GM12878 (cell line): ENCODE data around the gene TNRC18. TPM values are rescaled to one million over a fixed set of nuclear protein-coding genes. Genes with fewer than 3 reads are reported as not detected.

Experiments
- BACH1 ChIP-seq: fragments of 450-650 bp; IDR thresholded peaks from 2 replicates; pipeline ENCODE4 v1.6.1; 2017; ENCODE audit warnings: mild to moderate bottlenecking, borderline replicate concordance
- BMI1 ChIP-seq: fragments of 450-650 bp; IDR thresholded peaks from 2 replicates; pipeline ENCODE4 v1.6.1; 2016; ENCODE audit warnings: mild to moderate bottlenecking, moderate library complexity, borderline replicate concordance
- CBX3 ChIP-seq: fragments of 200-600 bp; sonication (generic); IDR thresholded peaks from 2 replicates; pipeline ENCODE4 v1.6.1; 2016; ENCODE audit warnings: low read depth, borderline replicate concordance
- CREM ChIP-seq: IDR thresholded peaks from 2 replicates; pipeline ENCODE4 v1.6.1; 2014; ENCODE audit warnings: antibody characterized with exemption, low read depth
- DPF2 ChIP-seq: fragments of 450-650 bp; IDR thresholded peaks from 2 replicates; pipeline ENCODE4 v1.6.1; 2017; ENCODE audit warnings: mild to moderate bottlenecking
- ELK1 ChIP-seq: IDR thresholded peaks from 2 replicates; pipeline ENCODE4 v1.6.1; 2012; ENCODE audit warnings: low read depth, low read length, improper control_type of control experiment
- EP300 ChIP-seq, 2 experiments: fragments of 150-350 bp in 1 of 2; IDR thresholded peaks; 2 replicates each; pipeline ENCODE4 v1.6.1; 2011 to 2012; ENCODE audit warnings: low read depth in 2 of 2, low read length in 2 of 2, borderline replicate concordance in 1 of 2, improper control_type of control experiment in 1 of 2, inconsistent platforms in 1 of 2; ENCODE audit not compliant: control insufficient read depth in 1 of 2
- GATAD2B ChIP-seq: fragments of 450-650 bp; conservative IDR thresholded peaks from 2 replicates; pipeline ENCODE4 v1.6.1; 2017; ENCODE audit warnings: low read depth, mild to moderate bottlenecking, moderate library complexity
- IKZF1 ChIP-seq: fragments of 450-650 bp; conservative IDR thresholded peaks from 2 replicates; pipeline ENCODE4 v1.6.1; 2017; ENCODE audit warnings: antibody characterized with exemption, mild to moderate bottlenecking
- MLLT1 ChIP-seq: fragments of 450-650 bp; IDR thresholded peaks from 2 replicates; pipeline ENCODE4 v1.6.1; 2016; ENCODE audit warnings: mild to moderate bottlenecking
- NFYB ChIP-seq: IDR thresholded peaks from 2 replicates; pipeline ENCODE4 v1.6.1; 2011; ENCODE audit warnings: low read depth, mild to moderate bottlenecking, low read length, improper control_type of control experiment, moderate library complexity; ENCODE audit not compliant: insufficient read depth
- NR2F1 ChIP-seq: fragments of 450-650 bp; conservative IDR thresholded peaks from 2 replicates; pipeline ENCODE4 v1.6.1; 2017; ENCODE audit warnings: mild to moderate bottlenecking
- NRF1 ChIP-seq: conservative IDR thresholded peaks from 2 replicates; pipeline ENCODE4 v1.6.1; 2011; ENCODE audit warnings: mild to moderate bottlenecking, low read depth, low read length, improper control_type of control experiment
- PML ChIP-seq: IDR thresholded peaks from 2 replicates; pipeline ENCODE4 v1.6.1; 2012; ENCODE audit warnings: low read length, inconsistent platforms
- POU2F2 ChIP-seq: IDR thresholded peaks from 3 replicates; pipeline ENCODE4 v1.6.1; 2011; ENCODE audit warnings: low read depth, mild to moderate bottlenecking, low read length, borderline replicate concordance
- SIN3A ChIP-seq: IDR thresholded peaks from 2 replicates; pipeline ENCODE4 v1.6.1; 2012; ENCODE audit warnings: low read depth, low read length, improper control_type of control experiment
- SP1 ChIP-seq: IDR thresholded peaks from one replicate; pipeline ENCODE4 v1.6.1; 2011; ENCODE audit warnings: low read depth, low read length
- SPI1 ChIP-seq: IDR thresholded peaks from 2 replicates; pipeline ENCODE4 v1.6.1; 2011; ENCODE audit warnings: low read depth, mild to moderate bottlenecking, low read length, moderate library complexity, borderline replicate concordance; ENCODE audit not compliant: insufficient read depth
- SREBF2 ChIP-seq: IDR thresholded peaks from 2 replicates; pipeline ENCODE4 v1.6.1; 2012; ENCODE audit warnings: mild to moderate bottlenecking, low read length
- TBL1XR1 ChIP-seq: IDR thresholded peaks from 2 replicates; pipeline ENCODE4 v1.6.1; 2012; ENCODE audit warnings: low read depth, low read length, improper control_type of control experiment
- ZSCAN29 ChIP-seq: fragments of 450-650 bp; IDR thresholded peaks from 2 replicates; pipeline ENCODE4 v1.6.1; 2017; ENCODE audit warnings: mild to moderate bottlenecking, moderate library complexity
- polyA plus RNA-seq, 11 experiments: library from polyadenylated mRNA; depleted of rRNA in 4 of 11; unstranded in 6 of 11; stranded (reverse) in 5 of 11; fragments of >200 nt; fragmentation: Nextera tagmentation in 4 of 11; fragmentation: Illumina TruSeq in 1 of 11; extraction: Ambion mirVana in 4 of 11; extraction: Trizol in 1 of 11; gene quantifications; 1 replicate in 1 of 11; 2 replicates in 10 of 11; pipeline versions ENCODE4 v1.2.1 to v1.2.3, GENCODE V29; 2011 to 2016; ENCODE audit warnings: inconsistent platforms in 2 of 11, missing spikeins in 2 of 11, low read depth in 1 of 11
- total RNA-seq, 4 experiments: library from RNA; depleted of rRNA in 3 of 4; stranded (reverse); fragments of >200 nt in 3 of 4; fragmentation: Illumina TruSeq in 1 of 4; extraction: Trizol in 1 of 4; gene quantifications; 2 replicates each; pipeline versions ENCODE4 v1.2.1 to v1.2.3, GENCODE V29; 2013 to 2021
- TF ChIP-seq, protein P1 (sequence below): fragments of 450-650 bp; IDR thresholded peaks from 2 replicates; pipeline ENCODE4 v1.6.1; 2018; ENCODE audit warnings: borderline replicate concordance, mild to moderate bottlenecking; ENCODE audit not compliant: partially characterized antibody
- TF ChIP-seq, protein P2 (sequence below): IDR thresholded peaks from 2 replicates; pipeline ENCODE4 v1.6.1; 2012; ENCODE audit warnings: low read depth, low read length, improper control_type of control experiment

TNRC18 gene
- total and polyA plus RNA-seq, 10 of the 15 experiments (the other 5 are each of a cell fraction or from before 2014, with no cell fraction given): 0.02 to 31.7 (median 5.4) TPM

GRCh38 chr7:5436003-5436678, 12.5 kb upstream of the TNRC18 start (continued):
- TF ChIP-seq, protein P1, sequence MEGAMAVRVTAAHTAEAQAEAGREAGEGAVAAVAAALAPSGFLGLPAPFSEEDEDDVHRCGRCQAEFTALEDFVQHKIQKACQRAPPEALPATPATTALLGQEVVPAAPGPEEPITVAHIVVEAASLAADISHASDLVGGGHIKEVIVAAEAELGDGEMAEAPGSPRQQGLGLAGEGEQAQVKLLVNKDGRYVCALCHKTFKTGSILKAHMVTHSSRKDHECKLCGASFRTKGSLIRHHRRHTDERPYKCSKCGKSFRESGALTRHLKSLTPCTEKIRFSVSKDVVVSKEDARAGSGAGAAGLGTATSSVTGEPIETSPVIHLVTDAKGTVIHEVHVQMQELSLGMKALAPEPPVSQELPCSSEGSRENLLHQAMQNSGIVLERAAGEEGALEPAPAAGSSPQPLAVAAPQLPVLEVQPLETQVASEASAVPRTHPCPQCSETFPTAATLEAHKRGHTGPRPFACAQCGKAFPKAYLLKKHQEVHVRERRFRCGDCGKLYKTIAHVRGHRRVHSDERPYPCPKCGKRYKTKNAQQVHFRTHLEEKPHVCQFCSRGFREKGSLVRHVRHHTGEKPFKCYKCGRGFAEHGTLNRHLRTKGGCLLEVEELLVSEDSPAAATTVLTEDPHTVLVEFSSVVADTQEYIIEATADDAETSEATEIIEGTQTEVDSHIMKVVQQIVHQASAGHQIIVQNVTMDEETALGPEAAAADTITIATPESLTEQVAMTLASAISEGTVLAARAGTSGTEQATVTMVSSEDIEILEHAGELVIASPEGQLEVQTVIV: no peak
- TF ChIP-seq ELK1 (no peak), SP1 (no peak), NFYB (no peak), NR2F1 (peak; percentile 41; the same call in 1 of the 2 replicates), ZSCAN29 (no peak), SPI1 (no peak), NRF1 (no peak), PML (no peak), CBX3 (no peak), BMI1 (0 out of 2 replicates have a peak, but pooled peaks have one; percentile 3), DPF2 (peak; percentile 41; the same call in 1 of the 2 replicates), IKZF1 (peak; percentile 45), POU2F2 (no peak), CREM (no peak), TBL1XR1 (no peak), SIN3A (no peak), EP300 (IDR thresholded peaks at IDR 0.05; ENCODE audit: borderline replicate concordance in 1 of 2, control insufficient read depth in 1 of 2, low read depth in 2 of 2, low read length in 2 of 2) (no peak), GATAD2B (0 out of 2 replicates have a peak, but pooled peaks have one; percentile 32), MLLT1 (no peak), BACH1 (no peak), SREBF2 (no peak)
- TF ChIP-seq, protein P2, sequence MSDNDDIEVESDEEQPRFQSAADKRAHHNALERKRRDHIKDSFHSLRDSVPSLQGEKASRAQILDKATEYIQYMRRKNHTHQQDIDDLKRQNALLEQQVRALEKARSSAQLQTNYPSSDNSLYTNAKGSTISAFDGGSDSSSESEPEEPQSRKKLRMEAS: no peak
